ENCODE results near the gene TIMM10B. TPM values are rescaled to one million over a fixed set of nuclear protein-coding genes. Genes with fewer than 3 reads are reported as not detected.

Gene TIMM10B
- total RNA-seq, 1 experiment from 2014 or later = 41.7 TPM

DNA sequence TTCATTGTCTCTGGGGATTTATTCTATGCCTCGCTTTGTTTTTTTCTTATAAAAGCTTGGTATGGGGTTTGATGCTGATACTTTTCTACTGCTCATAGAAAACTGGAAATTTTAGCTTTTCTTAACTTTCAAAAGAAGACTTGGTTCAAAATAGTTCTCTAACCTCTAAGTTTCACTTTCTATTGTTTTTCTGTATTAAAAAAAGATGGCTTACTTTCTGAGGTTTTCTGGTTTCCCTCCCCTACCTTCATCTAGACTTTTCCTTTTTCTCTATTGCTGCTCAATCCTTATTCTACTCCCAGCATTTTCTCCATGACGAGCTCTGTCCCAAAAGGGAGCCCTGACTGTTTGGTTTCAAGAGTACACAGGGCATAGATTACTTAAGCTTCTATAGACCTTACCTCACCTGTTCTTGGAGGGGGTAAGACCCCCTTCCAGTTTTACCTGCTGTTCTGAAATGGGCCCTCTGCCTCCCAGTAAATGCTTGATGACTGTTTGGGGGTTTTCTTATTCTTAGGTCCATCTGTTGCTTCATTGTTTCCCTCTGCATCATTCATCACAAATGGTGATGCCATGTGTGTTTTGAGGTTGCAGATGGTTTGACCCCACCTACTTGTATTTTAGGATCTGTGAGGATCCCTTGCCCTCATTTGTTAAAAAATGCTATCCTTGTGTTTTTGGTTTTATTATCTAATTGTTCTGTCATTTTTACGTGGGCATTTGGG, 45.3 kb downstream of the TIMM10B start:
- H3K36me3 Mint-ChIP-seq (ENCODE audit: insufficient read depth, unreplicated experiment) = no peaks in the 10 kb centered on the region
- H3K4me3 Mint-ChIP-seq (ENCODE audit: low read depth, unreplicated experiment) = no peak overlapping the region
- no peak for TF ChIP-seq CTCF (IDR thresholded peaks at IDR 0.05; ENCODE audit: unreplicated experiment)
- H3K9me3 Mint-ChIP-seq (ENCODE audit: low read depth, unreplicated experiment) = no peaks in the 10 kb centered on the region
- no peaks in the 10 kb centered on the region for H3K4me1 Mint-ChIP-seq (ENCODE audit: low read depth, unreplicated experiment)
- DNase-seq = no peak
- no peaks in the 10 kb centered on the region for H3K27me3 Mint-ChIP-seq (ENCODE audit: unreplicated experiment)
- BruUV-seq (replicated peaks) = no TSS peak
- CTCF ChIA-PET = no interaction called here
- H3K27ac Mint-ChIP-seq (ENCODE audit: unreplicated experiment) = no peak overlapping the region
- intact Hi-C loops (cut with micrococcal nuclease; ENCODE audit: unreplicated experiment) = no loop called here

GRCh38 chr11:6529266-6529665, 48.0 kb downstream of the TIMM10B start:
- no peak overlapping the region for H3K27ac Mint-ChIP-seq (ENCODE audit: unreplicated experiment)
- no peaks in the 10 kb centered on the region for H3K27me3 Mint-ChIP-seq (ENCODE audit: unreplicated experiment)
- CTCF ChIA-PET = no interaction called here
- H3K9me3 Mint-ChIP-seq (ENCODE audit: low read depth, unreplicated experiment) = no peaks in the 10 kb centered on the region
- no peak overlapping the region for H3K4me3 Mint-ChIP-seq (ENCODE audit: low read depth, unreplicated experiment)
- no peak for TF ChIP-seq CTCF (IDR thresholded peaks at IDR 0.05; ENCODE audit: unreplicated experiment)
- no peak for DNase-seq
- intact Hi-C loops (cut with micrococcal nuclease; ENCODE audit: unreplicated experiment) = no loop called here
- BruUV-seq (replicated peaks) = no TSS peak
- peaks cover 8% of the 10 kb centered on the region for H3K36me3 Mint-ChIP-seq (ENCODE audit: insufficient read depth, unreplicated experiment)
- H3K4me1 Mint-ChIP-seq (ENCODE audit: low read depth, unreplicated experiment) = no peaks in the 10 kb centered on the region

- CTCF ChIA-PET = interaction anchor here (0.6 to 1.8 kb wide), 8 partner anchors 88 to 604 kb away, joined by 3 to 18 read pairs (median 4); partner anchors contain the start of genes MRPL17 and SMPD1
- Mint-ChIP-seq H3K9me3 (ENCODE audit: low read depth, unreplicated experiment) (no peaks in the 10 kb centered on the region), H3K27ac (ENCODE audit: unreplicated experiment) (no peak overlapping the region), H3K27me3 (ENCODE audit: unreplicated experiment) (no peaks in the 10 kb centered on the region), H3K4me3 (ENCODE audit: low read depth, unreplicated experiment) (no peak overlapping the region), H3K4me1 (ENCODE audit: low read depth, unreplicated experiment) (no peaks in the 10 kb centered on the region), H3K36me3 (ENCODE audit: insufficient read depth, unreplicated experiment) (peaks cover 13% of the 10 kb centered on the region)
- intact Hi-C loops (cut with micrococcal nuclease; ENCODE audit: unreplicated experiment) = loop anchor here (1.0 kb wide), 2 partner anchors 152 to 175 kb away; partner anchors contain the start of gene MRPL17
- no peak for TF ChIP-seq CTCF (IDR thresholded peaks at IDR 0.05; ENCODE audit: unreplicated experiment)
- no peak for DNase-seq
- no TSS peak for BruUV-seq (replicated peaks)
These were observed 49.5 kb downstream of the TIMM10B start for GRCh38 chr11:6530848-6531247.

- DNase-seq = peak; percentile 45
- no TSS peak for BruUV-seq (replicated peaks)
- no peak overlapping the region for H3K27ac Mint-ChIP-seq (ENCODE audit: unreplicated experiment)
- no peaks in the 10 kb centered on the region for H3K9me3 Mint-ChIP-seq (ENCODE audit: low read depth, unreplicated experiment)
- no peaks in the 10 kb centered on the region for H3K4me1 Mint-ChIP-seq (ENCODE audit: low read depth, unreplicated experiment)
- TF ChIP-seq CTCF (IDR thresholded peaks at IDR 0.05; ENCODE audit: unreplicated experiment) = peak; percentile 51
- CTCF ChIA-PET = interaction anchor here (0.6 to 1.8 kb wide), 8 partner anchors 88 to 603 kb away, joined by 3 to 18 read pairs (median 4); partner anchors contain the start of genes MRPL17 and SMPD1
- H3K36me3 Mint-ChIP-seq (ENCODE audit: insufficient read depth, unreplicated experiment) = peaks cover 13% of the 10 kb centered on the region
- H3K4me3 Mint-ChIP-seq (ENCODE audit: low read depth, unreplicated experiment) = no peak overlapping the region
- intact Hi-C loops (cut with micrococcal nuclease; ENCODE audit: unreplicated experiment) = loop anchor here (1.0 kb wide), 2 partner anchors 152 to 175 kb away; partner anchors contain the start of gene MRPL17
- H3K27me3 Mint-ChIP-seq (ENCODE audit: unreplicated experiment) = no peaks in the 10 kb centered on the region
These were observed 50.0 kb downstream of the TIMM10B start for GRCh38 chr11:6531267-6531752.

Other genes with a start within 250 kb of the TIMM10B start
- gene FHIP1B, start 246.9 kb upstream of the TIMM10B start, total RNA-seq (2022) = 39.7 and 43.9 TPM in 2 replicates
- gene CNGA4, start 242.4 kb upstream of the TIMM10B start, total RNA-seq (2022) = 0.32 TPM in 1 of 2 replicates, not detected in the other
- not detected in 2 replicates for gene CCKBR, start 221.7 kb upstream of the TIMM10B start, total RNA-seq (2022)
- 19.5 and 26.4 TPM in 2 replicates for gene CAVIN3, start 161.0 kb upstream of the TIMM10B start, total RNA-seq (2022)
- 21.2 and 25.6 TPM in 2 replicates for gene SMPD1, start 91.0 kb upstream of the TIMM10B start, total RNA-seq (2022)
- 2.8 and 2.9 TPM in 2 replicates for gene APBB1, start 62.4 kb upstream of the TIMM10B start, total RNA-seq (2022)
- gene HPX, start 40.5 kb upstream of the TIMM10B start, total RNA-seq (2022) = 0.45 and 11.0 TPM in 2 replicates
- gene TRIM3, start 7.6 kb upstream of the TIMM10B start, total RNA-seq (2022) = 9.5 and 10.6 TPM in 2 replicates
- 72.2 and 74.9 TPM in 2 replicates for gene ARFIP2, start 170 bp upstream of the TIMM10B start, total RNA-seq (2022)
- gene DNHD1, start 15.8 kb downstream of the TIMM10B start, total RNA-seq (2022) = 41.2 and 41.8 TPM in 2 replicates
- 17.4 and 22.8 TPM in 2 replicates for gene RRP8, start 122.1 kb downstream of the TIMM10B start, total RNA-seq (2022)
- gene ILK, start 122.3 kb downstream of the TIMM10B start, total RNA-seq (2022) = 85.7 and 87.0 TPM in 2 replicates
- gene TAF10, start 130.7 kb downstream of the TIMM10B start, total RNA-seq (2022) = 175 and 187 TPM in 2 replicates
- 70.6 and 71.5 TPM in 2 replicates for gene TPP1, start 137.9 kb downstream of the TIMM10B start, total RNA-seq (2022)
- 0.02 TPM in 1 of 2 replicates, not detected in the other for gene DCHS1, start 174.3 kb downstream of the TIMM10B start, total RNA-seq (2022)
- 78.2 and 84.0 TPM in 2 replicates for gene MRPL17, start 201.8 kb downstream of the TIMM10B start, total RNA-seq (2022)

Data from Calu3 (cell line).